Activated CD8-positive, alpha-beta memory T cell treated with anti-CD3 and anti-CD28 coated beads for 24 hours (primary cell): ENCODE results near the gene ANKK1.

Experiments used
- DNase-seq: peaks from one replicate; pipeline ENCODE4 v3.0.0-alpha.2; 2020

ANKK1 gene

GRCh38 chr11:113377681-113378412, 9.7 kb upstream of the ANKK1 start:
- no peak for DNase-seq

GRCh38 chr11:113378692-113379091, 8.9 kb upstream of the ANKK1 start:
- DNase-seq, result no peak

GRCh38 chr11:113382121-113382520, 5.5 kb upstream of the ANKK1 start:
- DNase-seq, result no peak

- no peak for DNase-seq
Measured at GRCh38 chr11:113384551-113384950, 3.0 kb upstream of the ANKK1 start.

- DNase-seq, result no peak
Measured at GRCh38 chr11:113385749-113386148, 1.8 kb upstream of the ANKK1 start.

- DNase-seq, result no peak
Measured at GRCh38 chr11:113386866-113387265, 713 bp upstream of the ANKK1 start.

GRCh38 chr11:113389272-113389671, 1.7 kb downstream of the ANKK1 start:
- no peak for DNase-seq

- DNase-seq, result no peak
Measured at GRCh38 chr11:113392236-113392921, 4.8 kb downstream of the ANKK1 start.

GRCh38 chr11:113393501-113393985, 6.0 kb downstream of the ANKK1 start:
- DNase-seq, result no peak

- DNase-seq, result no peak
Measured at GRCh38 chr11:113394919-113395318, 7.3 kb downstream of the ANKK1 start.

GRCh38 chr11:113395782-113396336, 8.3 kb downstream of the ANKK1 start:
- DNase-seq, result no peak

- DNase-seq, result no peak
Measured at GRCh38 chr11:113396690-113397089, 9.1 kb downstream of the ANKK1 start.

GRCh38 chr11:113397212-113397611, 9.6 kb downstream of the ANKK1 start:
- DNase-seq, result no peak

GRCh38 chr11:113397821-113398220, 10.2 kb downstream of the ANKK1 start:
- no peak for DNase-seq

GRCh38 chr11:113398669-113399430, 11.3 kb downstream of the ANKK1 start:
- DNase-seq, result no peak

- no peak for DNase-seq
Measured at GRCh38 chr11:113400631-113401230, 13.2 kb downstream of the ANKK1 start.

- DNase-seq, result no peak
Measured at GRCh38 chr11:113401718-113402117, 14.1 kb downstream of the ANKK1 start.

- no peak for DNase-seq
Measured at GRCh38 chr11:113404859-113405430, 17.4 kb downstream of the ANKK1 start.

GRCh38 chr11:113405724-113406478, 18.3 kb downstream of the ANKK1 start:
- no peak for DNase-seq

- no peak for DNase-seq
Measured at GRCh38 chr11:113407163-113407562, 19.6 kb downstream of the ANKK1 start.

GRCh38 chr11:113408206-113408605, 20.6 kb downstream of the ANKK1 start:
- no peak for DNase-seq

GRCh38 chr11:113408887-113409286, 21.3 kb downstream of the ANKK1 start:
- DNase-seq, result no peak
